Osteocyte (in vitro differentiated cells): ENCODE results near the gene SFT2D1. TPM values are rescaled to one million over a fixed set of nuclear protein-coding genes. Genes with fewer than 3 reads are reported as not detected.

Experiments
- DNase-seq: peaks from one replicate; pipeline ENCODE4 v3.0.0; 2021; ENCODE audit warnings: mixed read lengths; ENCODE audit not compliant: unreplicated experiment; ENCODE audit errors: extremely low spot score
- H3K27ac Mint-ChIP-seq: one replicate; pipeline ENCODE4 v1.8.0; 2021; ENCODE audit warnings: mild to moderate bottlenecking, mixed read lengths; ENCODE audit not compliant: unreplicated experiment
- H3K27me3 Mint-ChIP-seq: one replicate; pipeline ENCODE4 v1.8.0; 2021; ENCODE audit warnings: mixed read lengths; ENCODE audit not compliant: unreplicated experiment
- H3K36me3 Mint-ChIP-seq: one replicate; pipeline ENCODE4 v1.8.0; 2021; ENCODE audit warnings: mixed read lengths; ENCODE audit not compliant: unreplicated experiment
- H3K4me1 Mint-ChIP-seq: one replicate; pipeline ENCODE4 v1.8.0; 2021; ENCODE audit warnings: mixed read lengths; ENCODE audit not compliant: unreplicated experiment
- H3K4me3 Mint-ChIP-seq: one replicate; pipeline ENCODE4 v1.8.0; 2021; ENCODE audit warnings: mild to moderate bottlenecking, moderate library complexity, mixed read lengths; ENCODE audit not compliant: unreplicated experiment
- H3K9me3 Mint-ChIP-seq: one replicate; pipeline ENCODE4 v1.8.0; 2021; ENCODE audit warnings: mixed read lengths; ENCODE audit not compliant: unreplicated experiment
- total RNA-seq: library from RNA; stranded (reverse); gene quantifications from 2 replicates; pipeline ENCODE4 v1.2.1, GENCODE V29; 2021
- TF ChIP-seq, protein P1 (sequence below): fragments of 200-600 bp; sonication (generic); IDR thresholded peaks from 2 replicates; pipeline ENCODE4 v1.5.0; 2021; ENCODE audit warnings: antibody characterized with exemption, mild to moderate bottlenecking, moderate library complexity

SFT2D1 gene
- total RNA-seq, 1 donor from 2014 or later, result 34.0 TPM

- Mint-ChIP-seq H3K4me3 (no peak overlapping the region), H3K9me3 (no peaks in the 10 kb centered on the region)
- TF ChIP-seq, protein P1, sequence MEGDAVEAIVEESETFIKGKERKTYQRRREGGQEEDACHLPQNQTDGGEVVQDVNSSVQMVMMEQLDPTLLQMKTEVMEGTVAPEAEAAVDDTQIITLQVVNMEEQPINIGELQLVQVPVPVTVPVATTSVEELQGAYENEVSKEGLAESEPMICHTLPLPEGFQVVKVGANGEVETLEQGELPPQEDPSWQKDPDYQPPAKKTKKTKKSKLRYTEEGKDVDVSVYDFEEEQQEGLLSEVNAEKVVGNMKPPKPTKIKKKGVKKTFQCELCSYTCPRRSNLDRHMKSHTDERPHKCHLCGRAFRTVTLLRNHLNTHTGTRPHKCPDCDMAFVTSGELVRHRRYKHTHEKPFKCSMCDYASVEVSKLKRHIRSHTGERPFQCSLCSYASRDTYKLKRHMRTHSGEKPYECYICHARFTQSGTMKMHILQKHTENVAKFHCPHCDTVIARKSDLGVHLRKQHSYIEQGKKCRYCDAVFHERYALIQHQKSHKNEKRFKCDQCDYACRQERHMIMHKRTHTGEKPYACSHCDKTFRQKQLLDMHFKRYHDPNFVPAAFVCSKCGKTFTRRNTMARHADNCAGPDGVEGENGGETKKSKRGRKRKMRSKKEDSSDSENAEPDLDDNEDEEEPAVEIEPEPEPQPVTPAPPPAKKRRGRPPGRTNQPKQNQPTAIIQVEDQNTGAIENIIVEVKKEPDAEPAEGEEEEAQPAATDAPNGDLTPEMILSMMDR, result no peak
These were observed 10.6 kb downstream of the SFT2D1 start for GRCh38 chr6:166331503-166332415.

DNA sequence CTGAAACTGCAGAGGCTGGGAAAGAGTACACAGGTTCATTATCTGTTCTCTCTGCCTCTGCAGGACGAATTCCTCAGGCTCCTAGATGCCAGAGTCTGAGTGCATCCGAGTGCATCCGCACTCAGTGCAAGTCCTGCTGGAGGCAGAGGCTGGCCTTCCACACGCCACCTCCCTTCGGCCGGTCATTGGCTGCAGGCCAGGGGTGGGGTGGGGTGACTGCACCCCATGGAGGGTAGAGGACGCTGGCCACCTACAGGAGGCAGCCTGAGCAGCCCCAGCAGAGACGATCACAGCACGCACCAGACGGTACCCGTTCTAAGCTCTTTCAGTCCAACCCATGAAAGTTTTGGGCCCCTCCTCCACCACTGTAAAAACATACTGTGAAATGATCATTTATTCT is 11.7 kb downstream of the SFT2D1 start:
- Mint-ChIP-seq H3K27me3 (no peaks in the 10 kb centered on the region), H3K27ac (no peak overlapping the region), H3K4me3 (no peak overlapping the region), H3K36me3 (peaks cover 25% of the 10 kb centered on the region), H3K4me1 (peaks cover 7% of the 10 kb centered on the region), H3K9me3 (no peaks in the 10 kb centered on the region)
- no peak for DNase-seq
- TF ChIP-seq, protein P1, result peak; percentile 37

More at GRCh38 chr6:166331503-166332415, 10.6 kb downstream of the SFT2D1 start:
- H3K27ac Mint-ChIP-seq, result no peak overlapping the region
- H3K36me3 Mint-ChIP-seq, result peaks cover 22% of the 10 kb centered on the region
- H3K4me1 Mint-ChIP-seq, result peaks cover 7% of the 10 kb centered on the region
- no peak for DNase-seq
- H3K27me3 Mint-ChIP-seq, result no peaks in the 10 kb centered on the region

GRCh38 chr6:166325383-166326042 is 16.8 kb downstream of the SFT2D1 start:
- no peak overlapping the region for H3K27ac Mint-ChIP-seq
- peaks cover 40% of the 10 kb centered on the region for H3K36me3 Mint-ChIP-seq
- H3K27me3 Mint-ChIP-seq, result no peaks in the 10 kb centered on the region
- no peak overlapping the region for H3K4me3 Mint-ChIP-seq
- DNase-seq, result no peak
- H3K4me1 Mint-ChIP-seq, result peaks cover under 1% of the 10 kb centered on the region
- TF ChIP-seq, protein P1, result no peak
- H3K9me3 Mint-ChIP-seq, result no peaks in the 10 kb centered on the region

DNA sequence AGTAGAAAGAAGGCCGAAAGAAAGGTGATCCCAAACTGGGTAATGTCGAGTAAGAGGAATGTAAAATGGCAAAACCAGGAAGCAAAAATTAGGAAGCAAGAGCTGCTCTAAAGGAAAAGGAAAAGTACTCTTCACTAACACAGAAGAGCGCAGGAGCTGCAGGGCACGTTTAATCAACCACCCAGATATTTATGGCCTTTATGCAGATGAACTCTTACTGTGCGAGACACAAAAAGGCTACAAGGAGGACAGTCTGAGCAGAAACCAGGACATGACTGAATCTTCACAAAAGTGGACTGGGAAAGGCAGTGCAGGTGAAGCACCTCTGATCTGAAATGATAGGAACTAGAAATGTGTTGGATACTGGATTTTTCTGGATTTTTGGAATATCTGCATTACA is 18.9 kb downstream of the SFT2D1 start:
- Mint-ChIP-seq H3K27me3 (no peaks in the 10 kb centered on the region), H3K36me3 (peaks cover 48% of the 10 kb centered on the region), H3K9me3 (no peaks in the 10 kb centered on the region), H3K4me1 (no peaks in the 10 kb centered on the region), H3K27ac (no peak overlapping the region), H3K4me3 (no peak overlapping the region)
- DNase-seq, result no peak
- TF ChIP-seq, protein P1, result no peak
